HepG2 (cell line): ENCODE measurements around the gene KIF7. TPM values are rescaled to one million over a fixed set of nuclear protein-coding genes. Genes with fewer than 3 reads are reported as not detected.

Experiments used
- CSRNP1 ChIP-seq: sonication (generic); formaldehyde crosslinking; IDR thresholded peaks from 2 replicates; pipeline ENCODE4 v1.8.1; 2023; ENCODE audit warnings: mild to moderate bottlenecking, missing genetic modification reagents
- HMGXB4 ChIP-seq, 2 experiments: sonication (generic) in 1 of 2; formaldehyde crosslinking in 1 of 2; IDR thresholded peaks; 2 replicates each; pipeline versions ENCODE4 v1.4.0 to v1.6.1; 2018 to 2020; ENCODE audit warnings: missing genetic modification reagents in 2 of 2, borderline replicate concordance in 1 of 2, low read depth in 1 of 2, mild to moderate bottlenecking in 1 of 2, missing biosample characterization in 1 of 2
- HOXD1 ChIP-seq: sonication (generic); formaldehyde crosslinking; IDR thresholded peaks from 2 replicates; pipeline ENCODE4 v1.5.0; 2020; ENCODE audit warnings: missing genetic modification reagents
- KLF15 ChIP-seq: sonication (generic); formaldehyde crosslinking; IDR thresholded peaks from 2 replicates; pipeline ENCODE4 v1.8.1; 2023; ENCODE audit warnings: borderline replicate concordance, mild to moderate bottlenecking, inconsistent platforms, missing genetic modification reagents, mixed read lengths
- SP2 ChIP-seq: sonication (generic); formaldehyde crosslinking; IDR thresholded peaks from 2 replicates; pipeline ENCODE4 v1.5.1; 2020; ENCODE audit warnings: mild to moderate bottlenecking, missing genetic modification reagents
- UBTF ChIP-seq: sonication (generic); formaldehyde crosslinking; IDR thresholded peaks from 2 replicates; pipeline ENCODE4 v1.4.0; 2020; ENCODE audit warnings: mild to moderate bottlenecking, missing genetic modification reagents
- WIZ ChIP-seq: sonication (generic); formaldehyde crosslinking; IDR thresholded peaks from 2 replicates; pipeline ENCODE4 v1.5.1; 2020; ENCODE audit warnings: mild to moderate bottlenecking, missing genetic modification reagents
- XRCC5 ChIP-seq: fragments of 200-400 bp; formaldehyde crosslinking; optimal IDR thresholded peaks from 2 replicates; pipeline ENCODE3; 2017; ENCODE audit warnings: mild to moderate bottlenecking, low read length
- ZBTB42 ChIP-seq: sonication (generic); formaldehyde crosslinking; IDR thresholded peaks from 2 replicates; pipeline ENCODE4 v1.5.0; 2020; ENCODE audit warnings: mild to moderate bottlenecking, missing genetic modification reagents
- ZNF501 ChIP-seq: sonication (generic); formaldehyde crosslinking; IDR thresholded peaks from 2 replicates; pipeline ENCODE4 v1.5.1; 2020; ENCODE audit warnings: mild to moderate bottlenecking, moderate library complexity, missing genetic modification reagents
- ZNF513 ChIP-seq: sonication (generic); formaldehyde crosslinking; conservative IDR thresholded peaks from 2 replicates; pipeline ENCODE4 v1.5.0; 2020; ENCODE audit warnings: missing genetic modification reagents
- polyA plus RNA-seq, 8 experiments: library from polyadenylated mRNA; depleted of rRNA in 3 of 8; stranded (reverse) in 7 of 8; unstranded in 1 of 8; fragments of >200 nt; fragmentation: Illumina TruSeq in 4 of 8; extraction: Trizol in 4 of 8; gene quantifications; 2 replicates each; pipeline versions ENCODE4 v1.2.1 to v1.2.3, GENCODE V29; 2011 to 2016; ENCODE audit warnings: low read depth in 4 of 8, missing spikeins in 1 of 8, mixed read lengths in 1 of 8; ENCODE audit not compliant: insufficient read depth in 1 of 8
- total RNA-seq, 5 experiments: library from RNA; depleted of rRNA; stranded (reverse); fragments of >200 nt; fragmentation: Illumina TruSeq; extraction: Trizol; gene quantifications; 2 replicates each; pipeline ENCODE4 v1.2.3, GENCODE V29; 2016; ENCODE audit warnings: low read depth in 1 of 5
- TF ChIP-seq, protein P1 (sequence below): sonication (generic); formaldehyde crosslinking; IDR thresholded peaks from 2 replicates; pipeline ENCODE4 v1.5.1; 2020; ENCODE audit warnings: mild to moderate bottlenecking, moderate library complexity, missing genetic modification reagents
- TF ChIP-seq, protein P2 (sequence below): sonication (generic); formaldehyde crosslinking; IDR thresholded peaks from 2 replicates; pipeline ENCODE4 v1.5.0; 2020; ENCODE audit warnings: missing genetic modification reagents, mild to moderate bottlenecking, borderline replicate concordance
- TF ChIP-seq, protein P3 (sequence below): IDR thresholded peaks from 2 replicates; pipeline ENCODE4 v1.6.1; 2016; ENCODE audit warnings: mild to moderate bottlenecking

KIF7 gene
- total and polyA plus RNA-seq, 2 of the 13 experiments (the other 11 are each of a cell fraction or from before 2014, with no cell fraction given) = 1.5 to 6.2 TPM

GRCh38 chr15:89690276-89691218 is 35.3 kb upstream of the KIF7 start, which contains the start of the genes PEX11A and WDR93 (continued):
- TF ChIP-seq HMGXB4 (CRISPR knock-in tag; IDR thresholded peaks at IDR 0.05; ENCODE audit: borderline replicate concordance in 1 of 2, low read depth in 1 of 2) (peak; percentile 59; a peak in 3 of 4 replicates), HOXD1 (CRISPR knock-in tag) (no peak), KLF15 (CRISPR knock-in tag) (no peak), ZNF513 (CRISPR knock-in tag) (0 out of 2 replicates have a peak, but pooled peaks have one; percentile 21), ZBTB42 (CRISPR knock-in tag) (no peak), SP2 (peak; percentile 70), ZNF501 (CRISPR knock-in tag) (peak; percentile 74), WIZ (CRISPR knock-in tag) (no peak), XRCC5 (peak; percentile 53), CSRNP1 (CRISPR knock-in tag) (no peak), UBTF (peak; percentile 57)
- TF ChIP-seq, protein P1, sequence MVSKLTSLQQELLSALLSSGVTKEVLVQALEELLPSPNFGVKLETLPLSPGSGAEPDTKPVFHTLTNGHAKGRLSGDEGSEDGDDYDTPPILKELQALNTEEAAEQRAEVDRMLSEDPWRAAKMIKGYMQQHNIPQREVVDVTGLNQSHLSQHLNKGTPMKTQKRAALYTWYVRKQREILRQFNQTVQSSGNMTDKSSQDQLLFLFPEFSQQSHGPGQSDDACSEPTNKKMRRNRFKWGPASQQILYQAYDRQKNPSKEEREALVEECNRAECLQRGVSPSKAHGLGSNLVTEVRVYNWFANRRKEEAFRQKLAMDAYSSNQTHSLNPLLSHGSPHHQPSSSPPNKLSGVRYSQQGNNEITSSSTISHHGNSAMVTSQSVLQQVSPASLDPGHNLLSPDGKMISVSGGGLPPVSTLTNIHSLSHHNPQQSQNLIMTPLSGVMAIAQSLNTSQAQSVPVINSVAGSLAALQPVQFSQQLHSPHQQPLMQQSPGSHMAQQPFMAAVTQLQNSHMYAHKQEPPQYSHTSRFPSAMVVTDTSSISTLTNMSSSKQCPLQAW (CRISPR knock-in tag) = peak; percentile 57; the same call in 1 of the 2 replicates
- TF ChIP-seq, protein P2, sequence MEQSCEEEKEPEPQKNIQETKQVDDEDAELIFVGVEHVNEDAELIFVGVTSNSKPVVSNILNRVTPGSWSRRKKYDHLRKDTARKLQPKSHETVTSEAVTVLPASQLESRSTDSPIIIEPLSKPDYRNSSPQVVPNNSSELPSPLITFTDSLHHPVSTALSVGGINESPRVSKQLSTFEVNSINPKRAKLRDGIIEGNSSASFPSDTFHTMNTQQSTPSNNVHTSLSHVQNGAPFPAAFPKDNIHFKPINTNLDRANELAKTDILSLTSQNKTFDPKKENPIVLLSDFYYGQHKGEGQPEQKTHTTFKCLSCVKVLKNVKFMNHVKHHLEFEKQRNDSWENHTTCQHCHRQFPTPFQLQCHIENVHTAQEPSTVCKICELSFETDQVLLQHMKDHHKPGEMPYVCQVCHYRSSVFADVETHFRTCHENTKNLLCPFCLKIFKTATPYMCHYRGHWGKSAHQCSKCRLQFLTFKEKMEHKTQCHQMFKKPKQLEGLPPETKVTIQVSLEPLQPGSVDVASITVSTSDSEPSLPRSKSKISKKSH = peak; percentile 27; the same call in 1 of the 2 replicates
- TF ChIP-seq, protein P3, sequence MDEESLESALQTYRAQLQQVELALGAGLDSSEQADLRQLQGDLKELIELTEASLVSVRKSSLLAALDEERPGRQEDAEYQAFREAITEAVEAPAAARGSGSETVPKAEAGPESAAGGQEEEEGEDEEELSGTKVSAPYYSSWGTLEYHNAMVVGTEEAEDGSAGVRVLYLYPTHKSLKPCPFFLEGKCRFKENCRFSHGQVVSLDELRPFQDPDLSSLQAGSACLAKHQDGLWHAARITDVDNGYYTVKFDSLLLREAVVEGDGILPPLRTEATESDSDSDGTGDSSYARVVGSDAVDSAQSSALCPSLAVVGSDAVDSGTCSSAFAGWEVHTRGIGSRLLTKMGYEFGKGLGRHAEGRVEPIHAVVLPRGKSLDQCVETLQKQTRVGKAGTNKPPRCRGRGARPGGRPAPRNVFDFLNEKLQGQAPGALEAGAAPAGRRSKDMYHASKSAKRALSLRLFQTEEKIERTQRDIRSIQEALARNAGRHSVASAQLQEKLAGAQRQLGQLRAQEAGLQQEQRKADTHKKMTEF (CRISPR knock-in tag) = peak; percentile 63
